HG02759 (cell line): ENCODE data around the gene PMF1.
A peak's percentile ranks its signal among the peaks of the same experiment; 100 is the strongest.
"Not testable (repeated sequence)": the region's sequence is repeated elsewhere in the genome, so short reads cannot be mapped to it uniquely, and the experiment has no call there.

Experiments used
- ATAC-seq: cut with Tn5 transposase; IDR thresholded peaks from one replicate; pipeline ENCODE4 v1.9.1; 2021; ENCODE audit warnings: mild to moderate bottlenecking, moderate library complexity; ENCODE audit not compliant: unreplicated experiment

Gene PMF1

GRCh38 chr1:156212833-156213643 is at the start of gene PMF1:
TSS of gene PMF1 (plus strand) at chr1:156213007. CDS start at chr1:156213016, 9 bp downstream.
- peak; percentile 88 for ATAC-seq

GRCh38 chr1:156163712-156164111 is 49.1 kb upstream of the PMF1 start:
- no peak for ATAC-seq

GRCh38 chr1:156164125-156164831 is 48.5 kb upstream of the PMF1 start:
- ATAC-seq = no peak

GRCh38 chr1:156165083-156165482 is 47.7 kb upstream of the PMF1 start:
- no peak for ATAC-seq

- no peak for ATAC-seq
Measured at GRCh38 chr1:156167536-156167935, 45.3 kb upstream of the PMF1 start.

- no peak for ATAC-seq
Measured at GRCh38 chr1:156172696-156173470, 39.9 kb upstream of the PMF1 start.

- ATAC-seq = no peak
Measured at GRCh38 chr1:156176610-156177210, 36.1 kb upstream of the PMF1 start.

- no peak for ATAC-seq
Measured at GRCh38 chr1:156177919-156178654, 34.7 kb upstream of the PMF1 start.

- no peak for ATAC-seq
Measured at GRCh38 chr1:156180471-156180870, 32.3 kb upstream of the PMF1 start.

- not testable (repeated sequence) for ATAC-seq
Measured at GRCh38 chr1:156181391-156181924, 31.3 kb upstream of the PMF1 start.

GRCh38 chr1:156182010-156182779 is 30.6 kb upstream of the PMF1 start:
- not testable (repeated sequence) for ATAC-seq

GRCh38 chr1:156186347-156187177 is 26.2 kb upstream of the PMF1 start:
- ATAC-seq = not testable (repeated sequence)

GRCh38 chr1:156190265-156190664 is 22.5 kb upstream of the PMF1 start:
- not testable (repeated sequence) for ATAC-seq

GRCh38 chr1:156191292-156191964 is 21.4 kb upstream of the PMF1 start:
- ATAC-seq = no peak

GRCh38 chr1:156193208-156193487 is 19.7 kb upstream of the PMF1 start:
- ATAC-seq = no peak

GRCh38 chr1:156193488-156194299 is 19.1 kb upstream of the PMF1 start, which contains the start of gene SLC25A44:
TSS of gene SLC25A44 (plus strand) at chr1:156194104. CDS start at chr1:156199848, 5,744 bp downstream.
- ATAC-seq = peak; percentile 96

- ATAC-seq = no peak
Measured at GRCh38 chr1:156194300-156194652, 18.5 kb upstream of the PMF1 start.
